Tibial artery (tissue), 4 donors: Measurements from ENCODE around the gene SDF4.
"Not testable (repeated sequence)": the region's sequence is repeated elsewhere in the genome, so short reads cannot be mapped to it uniquely, and the experiment has no call there.

Experiments
- DNase-seq, 2 donors: peaks; one replicate each; pipeline ENCODE4 v3.0.0-alpha.2; 2019
- H3K27ac ChIP-seq, 2 donors: fragments of 200-600 bp; sonication (generic) in 1 of 2; 1 replicate in 1 of 2; 2 replicates in 1 of 2; pipeline ENCODE4 v1.5.1; 2018 to 2019; ENCODE audit warnings: mild to moderate bottlenecking in 1 of 2
- H3K27me3 ChIP-seq, 2 donors: fragments of 200-600 bp; sonication (generic) in 1 of 2; one replicate each; pipeline versions ENCODE4 v1.5.1 to v1.6.0; 2016 to 2019
- H3K36me3 ChIP-seq, 3 donors: fragments of 200-600 bp; sonication (generic) in 2 of 3; one replicate each; pipeline ENCODE4 v1.5.1; 2016 to 2019; ENCODE audit warnings: mild to moderate bottlenecking in 2 of 3
- H3K4me1 ChIP-seq, 4 donors: fragments of 200-600 bp; sonication (generic) in 2 of 4; 1 replicate in 3 of 4; 2 replicates in 1 of 4; pipeline ENCODE4 v1.5.1; 2016 to 2019
- H3K4me3 ChIP-seq, 2 donors: fragments of 200-600 bp; sonication (generic) in 1 of 2; 1 replicate in 1 of 2; 2 replicates in 1 of 2; pipeline ENCODE4 v1.5.1; 2018 to 2019; ENCODE audit warnings: mild to moderate bottlenecking in 2 of 2
- H3K9me3 ChIP-seq, 3 donors: fragments of 200-600 bp; sonication (generic) in 1 of 3; one replicate each; pipeline ENCODE4 v1.5.1; 2016 to 2019
- CTCF ChIP-seq, 2 experiments: fragments of 200-600 bp in 1 of 2; fragments of 450-650 bp in 1 of 2; IDR thresholded peaks; one replicate each; pipeline ENCODE4 v1.5.1; 2017 to 2019; ENCODE audit warnings: antibody characterized with exemption in 2 of 2, mild to moderate bottlenecking in 1 of 2, moderate library complexity in 1 of 2
- intact Hi-C: fragments of 100-400 bp; cut with DNase I; formaldehyde crosslinking; loops from one replicate; pipeline ENCODE4 v1.15.0; 2023; ENCODE audit warnings: low total_unique reads

Gene SDF4

GRCh38 chr1:1197551-1198422 lies 34.0 kb downstream of the SDF4 start:
- peaks cover 0 to 10% (median 9%) of the 10 kb centered on the region in 4 donors for H3K4me1 ChIP-seq
- TF ChIP-seq CTCF (IDR thresholded peaks at IDR 0.05), result no peak
- H3K36me3 ChIP-seq, result no peaks in the 10 kb centered on the region
- no peak overlapping the region for H3K4me3 ChIP-seq
- intact Hi-C loops, result no loop called here
- DNase-seq, result no peak
- H3K9me3 ChIP-seq, result peaks cover 0 to 9% (median 0%) of the 10 kb centered on the region in 3 donors
- H3K27ac ChIP-seq, result no peak overlapping the region
- H3K27me3 ChIP-seq, result peaks cover 0 to 44% of the 10 kb centered on the region in 2 donors

- Histone ChIP-seq H3K9me3 (peaks cover 0 to 9% (median 0%) of the 10 kb centered on the region in 3 donors), H3K4me1 (peaks cover 0 to 10% (median 9%) of the 10 kb centered on the region in 4 donors), H3K4me3 (no peak overlapping the region), H3K36me3 (no peaks in the 10 kb centered on the region), H3K27me3 (peaks cover 0 to 40% of the 10 kb centered on the region in 2 donors), H3K27ac (no peak overlapping the region)
- no peak for DNase-seq
- TF ChIP-seq CTCF (IDR thresholded peaks at IDR 0.05), result no peak
- intact Hi-C loops, result no loop called here
Measured at GRCh38 chr1:1197188-1197500, 34.7 kb downstream of the SDF4 start.

GRCh38 chr1:1196431-1197187 lies 35.2 kb downstream of the SDF4 start:
- Histone ChIP-seq H3K36me3 (no peaks in the 10 kb centered on the region), H3K27me3 (peaks cover 0 to 40% of the 10 kb centered on the region in 2 donors), H3K4me1 (peaks cover 0 to 10% (median 9%) of the 10 kb centered on the region in 4 donors), H3K27ac (no peak overlapping the region), H3K4me3 (no peak overlapping the region), H3K9me3 (peaks cover 0 to 9% (median 0%) of the 10 kb centered on the region in 3 donors)
- intact Hi-C loops, result no loop called here
- no peak for DNase-seq
- TF ChIP-seq CTCF (IDR thresholded peaks at IDR 0.05), result no peak

GRCh38 chr1:1195726-1196125 lies 36.1 kb downstream of the SDF4 start:
- DNase-seq, H3K4me1 ChIP-seq, H3K27ac ChIP-seq, H3K4me3 ChIP-seq, H3K36me3 ChIP-seq, intact Hi-C loops, H3K9me3 ChIP-seq: not testable (repeated sequence)
- peaks cover 0 to 31% of the 10 kb centered on the region in 2 donors for H3K27me3 ChIP-seq

- intact Hi-C loops, result no loop called here
- no peak for TF ChIP-seq CTCF (IDR thresholded peaks at IDR 0.05)
- Histone ChIP-seq H3K9me3 (peaks cover 0 to 9% (median 0%) of the 10 kb centered on the region in 3 donors), H3K4me3 (no peak overlapping the region), H3K27me3 (peaks cover 0 to 21% of the 10 kb centered on the region in 2 donors), H3K4me1 (no peaks in the 10 kb centered on the region), H3K36me3 (no peaks in the 10 kb centered on the region), H3K27ac (no peak overlapping the region)
- DNase-seq, result no peak
Measured at GRCh38 chr1:1194723-1195122, 37.1 kb downstream of the SDF4 start.

GRCh38 chr1:1191734-1192133 lies 40.1 kb downstream of the SDF4 start:
- no peak for TF ChIP-seq CTCF (IDR thresholded peaks at IDR 0.05)
- Histone ChIP-seq H3K27ac (no peak overlapping the region), H3K4me3 (no peak overlapping the region), H3K4me1 (no peaks in the 10 kb centered on the region), H3K36me3 (no peaks in the 10 kb centered on the region), H3K27me3 (no peaks in the 10 kb centered on the region), H3K9me3 (peaks cover 0 to 9% (median 0%) of the 10 kb centered on the region in 3 donors)
- intact Hi-C loops, result no loop called here
- DNase-seq, result no peak
